Natural killer cell (primary cell): ENCODE data around the gene ADRA2B. TPM values are rescaled to one million over a fixed set of nuclear protein-coding genes. Genes with fewer than 3 reads are reported as not detected.

Source experiments
- ATAC-seq, 3 donors: fragments of 150-1000 bp in 2 of 3; fragments of 200-7000 bp in 1 of 3; cut with Tn5 transposase; 1 replicate in 1 of 3; 2 replicates in 2 of 3; pipeline ENCODE4 v1.10.0; 2021; ENCODE audit warnings: mild to moderate bottlenecking in 2 of 3, moderate library complexity in 2 of 3
- DNase-seq, 2 donors: peaks; one replicate each; pipeline versions ENCODE4 v3.0.0 to v3.0.0-alpha.2; 2013 to 2021; ENCODE audit warnings: mixed read lengths in 1 of 2
- H3K27ac ChIP-seq: one replicate; pipeline ENCODE4 v1.5.1; 2013; ENCODE audit warnings: mild to moderate bottlenecking, low read length
- H3K27me3 ChIP-seq: one replicate; pipeline ENCODE4 v1.6.1; 2013; ENCODE audit warnings: low read length; ENCODE audit not compliant: control insufficient read depth, insufficient read depth
- H3K36me3 ChIP-seq: one replicate; pipeline ENCODE4 v1.6.1; 2013; ENCODE audit warnings: low read length; ENCODE audit not compliant: control insufficient read depth, insufficient read depth
- H3K4me1 ChIP-seq: one replicate; pipeline ENCODE4 v1.6.1; 2013; ENCODE audit warnings: low read length; ENCODE audit not compliant: control insufficient read depth, insufficient read depth
- H3K4me3 ChIP-seq: one replicate; pipeline ENCODE4 v1.5.1; 2013; ENCODE audit warnings: low read length
- H3K9me3 ChIP-seq: one replicate; pipeline ENCODE4 v1.6.1; 2013; ENCODE audit warnings: low read length; ENCODE audit not compliant: control insufficient read depth, insufficient read depth
- H3K27ac Mint-ChIP-seq, 2 donors: one replicate each; pipeline ENCODE4 v1.8.0; 2022; ENCODE audit warnings: mild to moderate bottlenecking in 2 of 2, mixed read lengths in 2 of 2, moderate library complexity in 1 of 2
- H3K27me3 Mint-ChIP-seq, 2 donors: one replicate each; pipeline ENCODE4 v1.8.0; 2022; ENCODE audit warnings: low read depth in 2 of 2, mixed read lengths in 2 of 2
- H3K36me3 Mint-ChIP-seq: one replicate; pipeline ENCODE4 v1.8.0; 2022; ENCODE audit warnings: mixed read lengths
- H3K4me1 Mint-ChIP-seq, 2 donors: one replicate each; pipeline ENCODE4 v1.8.0; 2022; ENCODE audit warnings: mixed read lengths in 2 of 2
- H3K4me3 Mint-ChIP-seq: one replicate; pipeline ENCODE4 v1.8.0; 2022; ENCODE audit warnings: mild to moderate bottlenecking, moderate library complexity, mixed read lengths
- H3K9me3 Mint-ChIP-seq, 2 donors: one replicate each; pipeline ENCODE4 v1.8.0; 2022; ENCODE audit warnings: mixed read lengths in 2 of 2
- WGBS: methylation state at CpG from one replicate; pipeline ENCODE4 v1.1.7; 2013; ENCODE audit warnings: missing lambda C conversion rate; ENCODE audit not compliant: insufficient coverage; 5-methylcytosine and 5-hydroxymethylcytosine counted together
- intact Hi-C: fragments of 100-400 bp; cut with micrococcal nuclease; formaldehyde crosslinking; loops from one replicate; pipeline ENCODE4 v1.14.2; 2022
- total RNA-seq, 4 donors: library from RNA; stranded (reverse); fragments of 120-200 nt in 1 of 4; gene quantifications; one replicate each; pipeline versions ENCODE4 v1.2.3 to v1.2.4, GENCODE V29; 2013 to 2022
- TF ChIP-seq, protein P1 (sequence below): fragments of 200-600 bp; IDR thresholded peaks from one replicate; pipeline ENCODE4 v1.8.0; 2022; ENCODE audit warnings: antibody characterized with exemption

ADRA2B gene
- total RNA-seq, 3 donors from 2014 or later (not counting 1 experiment from before 2014, with no cell fraction given), result 0.18 to 1.3 (median 0.38) TPM

DNA sequence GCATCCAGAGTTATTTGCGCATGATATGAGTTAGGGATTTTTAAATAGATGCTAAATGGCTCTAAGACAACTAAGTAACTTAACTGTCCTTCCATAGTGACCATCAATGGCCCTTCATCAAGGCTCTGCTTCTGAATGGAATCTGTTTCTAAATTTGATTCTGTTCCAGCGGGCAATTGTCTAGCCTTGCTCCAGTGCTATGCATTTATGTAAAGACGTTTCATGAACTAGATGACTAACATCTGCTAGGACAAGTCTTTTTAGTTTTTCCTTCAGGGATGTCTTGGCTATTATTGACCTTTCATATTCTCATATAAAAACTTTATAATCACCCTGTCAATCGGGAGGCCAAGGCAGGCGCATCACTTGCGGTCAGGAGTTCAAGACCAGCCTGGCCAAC, 12.1 kb upstream of the ADRA2B start:
- H3K4me1 Mint-ChIP-seq, result peaks cover 0 to 28% of the 10 kb centered on the region in 2 donors
- Histone ChIP-seq H3K9me3 (no peaks in the 10 kb centered on the region), H3K27ac (no peak overlapping the region), H3K27me3 (no peaks in the 10 kb centered on the region), H3K4me3 (no peak overlapping the region), H3K4me1 (peaks cover 18% of the 10 kb centered on the region), H3K36me3 (peaks cover 7% of the 10 kb centered on the region)
- no peaks in the 10 kb centered on the region for H3K36me3 Mint-ChIP-seq
- no peaks in the 10 kb centered on the region for H3K9me3 Mint-ChIP-seq
- 98% methylated on average over 5 of the region's 6 CpGs for WGBS
- H3K27ac Mint-ChIP-seq, result no peak overlapping the region
- DNase-seq, result no peak
- TF ChIP-seq, protein P1, sequence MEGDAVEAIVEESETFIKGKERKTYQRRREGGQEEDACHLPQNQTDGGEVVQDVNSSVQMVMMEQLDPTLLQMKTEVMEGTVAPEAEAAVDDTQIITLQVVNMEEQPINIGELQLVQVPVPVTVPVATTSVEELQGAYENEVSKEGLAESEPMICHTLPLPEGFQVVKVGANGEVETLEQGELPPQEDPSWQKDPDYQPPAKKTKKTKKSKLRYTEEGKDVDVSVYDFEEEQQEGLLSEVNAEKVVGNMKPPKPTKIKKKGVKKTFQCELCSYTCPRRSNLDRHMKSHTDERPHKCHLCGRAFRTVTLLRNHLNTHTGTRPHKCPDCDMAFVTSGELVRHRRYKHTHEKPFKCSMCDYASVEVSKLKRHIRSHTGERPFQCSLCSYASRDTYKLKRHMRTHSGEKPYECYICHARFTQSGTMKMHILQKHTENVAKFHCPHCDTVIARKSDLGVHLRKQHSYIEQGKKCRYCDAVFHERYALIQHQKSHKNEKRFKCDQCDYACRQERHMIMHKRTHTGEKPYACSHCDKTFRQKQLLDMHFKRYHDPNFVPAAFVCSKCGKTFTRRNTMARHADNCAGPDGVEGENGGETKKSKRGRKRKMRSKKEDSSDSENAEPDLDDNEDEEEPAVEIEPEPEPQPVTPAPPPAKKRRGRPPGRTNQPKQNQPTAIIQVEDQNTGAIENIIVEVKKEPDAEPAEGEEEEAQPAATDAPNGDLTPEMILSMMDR, result no peak
- H3K4me3 Mint-ChIP-seq, result no peak overlapping the region
- no peak for ATAC-seq
- H3K27me3 Mint-ChIP-seq, result peaks cover 0 to 7% of the 10 kb centered on the region in 2 donors
- intact Hi-C loops, result no loop called here

DNA sequence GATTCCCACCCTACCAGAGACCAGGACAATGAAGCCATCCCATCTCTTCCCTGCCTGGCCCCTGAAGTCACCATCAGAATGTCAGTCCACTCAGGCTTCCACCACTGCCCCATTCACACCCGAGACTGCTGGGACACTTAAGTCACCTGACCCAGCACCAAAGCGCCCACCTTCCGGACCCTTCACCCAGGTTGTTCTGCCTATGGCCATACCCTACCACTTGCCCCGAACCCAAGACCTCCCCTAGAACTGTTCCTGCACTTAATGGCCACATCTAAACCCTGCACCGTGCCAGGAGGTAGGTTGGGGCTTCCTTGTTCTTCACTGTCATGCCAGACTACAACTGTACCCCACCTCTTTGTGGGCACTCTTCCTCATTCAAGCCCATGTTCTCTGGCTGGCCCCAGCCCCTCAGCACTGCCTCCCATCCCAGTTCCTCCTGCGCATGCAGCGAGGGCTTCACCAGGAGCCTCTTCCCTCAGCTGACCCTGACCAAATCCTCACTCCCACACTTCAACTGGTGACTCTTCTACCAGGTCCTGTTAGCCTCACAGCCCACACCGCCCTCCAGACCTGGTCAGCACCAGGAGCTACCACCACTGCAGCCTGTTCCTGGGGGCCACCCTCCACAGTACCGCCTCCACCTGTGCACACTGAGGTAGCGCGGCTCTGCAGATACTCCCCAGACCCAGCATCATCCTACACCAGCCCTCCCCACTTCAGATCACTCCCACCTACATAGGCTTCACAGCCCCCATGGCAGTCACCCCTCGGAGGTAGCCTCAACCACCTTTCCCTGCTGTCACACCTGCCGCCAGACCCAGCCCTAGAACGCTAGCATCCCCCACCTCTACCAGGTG, 8.3 kb upstream of the ADRA2B start:
- TF ChIP-seq, protein P1, result no peak
- 92% methylated on average over 14 of the region's 14 CpGs for WGBS
- H3K27me3 Mint-ChIP-seq, result peaks cover 19 to 25% of the 10 kb centered on the region in 2 donors
- peak in 1 of 3 donors; percentile 9 for ATAC-seq
- H3K9me3 Mint-ChIP-seq, result no peaks in the 10 kb centered on the region
- no peak for DNase-seq
- H3K4me1 Mint-ChIP-seq, result peaks cover 0 to 28% of the 10 kb centered on the region in 2 donors
- Histone ChIP-seq H3K9me3 (no peaks in the 10 kb centered on the region), H3K4me1 (peaks cover 5% of the 10 kb centered on the region), H3K4me3 (no peak overlapping the region), H3K27me3 (no peaks in the 10 kb centered on the region), H3K36me3 (peaks cover 4% of the 10 kb centered on the region), H3K27ac (no peak overlapping the region)
- H3K4me3 Mint-ChIP-seq, result no peak overlapping the region
- H3K36me3 Mint-ChIP-seq, result no peaks in the 10 kb centered on the region
- H3K27ac Mint-ChIP-seq, result peak overlapping the region in 1 of 2 donors; percentile 39
- intact Hi-C loops, result no loop called here

DNA sequence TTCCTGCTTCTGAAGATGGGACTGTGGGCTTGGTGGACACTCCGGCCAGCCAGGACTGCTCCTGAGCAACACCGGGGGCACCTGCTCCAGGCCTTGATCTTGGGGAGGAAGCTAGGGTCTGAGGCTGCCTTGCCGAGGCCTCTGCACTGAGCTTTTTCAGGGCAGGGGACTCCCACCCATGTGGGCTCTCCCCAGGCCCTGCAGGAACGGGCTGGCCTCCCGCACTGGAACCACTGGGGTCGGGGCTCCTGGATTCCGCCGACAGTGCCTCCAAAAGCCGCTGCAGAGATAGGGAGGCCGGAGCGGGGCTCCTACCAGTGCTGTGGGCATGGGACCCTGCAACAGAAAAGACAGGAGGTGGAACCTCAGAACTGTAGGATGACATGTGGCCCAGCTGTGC, 7.6 kb upstream of the ADRA2B start:
- H3K9me3 Mint-ChIP-seq, result no peaks in the 10 kb centered on the region
- TF ChIP-seq, protein P1, result no peak
- WGBS, result 91% methylated on average over 11 of the region's 11 CpGs
- Histone ChIP-seq H3K36me3 (peaks cover 2% of the 10 kb centered on the region), H3K9me3 (no peaks in the 10 kb centered on the region), H3K4me3 (no peak overlapping the region), H3K4me1 (no peaks in the 10 kb centered on the region), H3K27me3 (no peaks in the 10 kb centered on the region), H3K27ac (no peak overlapping the region)
- ATAC-seq, result no peak
- H3K4me3 Mint-ChIP-seq, result no peak overlapping the region
- H3K36me3 Mint-ChIP-seq, result no peaks in the 10 kb centered on the region
- H3K27me3 Mint-ChIP-seq, result peaks cover 26 to 31% of the 10 kb centered on the region in 2 donors
- H3K4me1 Mint-ChIP-seq, result peaks cover 0 to 23% of the 10 kb centered on the region in 2 donors
- intact Hi-C loops, result no loop called here
- no peak for DNase-seq
- no peak overlapping the region for H3K27ac Mint-ChIP-seq
